HG03432 (cell line): ENCODE data around the gene PIGA.
A peak's percentile ranks its signal among the peaks of the same experiment; 100 is the strongest.
"Not testable (repeated sequence)": the region's sequence is repeated elsewhere in the genome, so short reads cannot be mapped to it uniquely, and the experiment has no call there.

Experiments
- ATAC-seq: cut with Tn5 transposase; IDR thresholded peaks from one replicate; pipeline ENCODE4 v1.9.1; 2021; ENCODE audit warnings: mild to moderate bottlenecking, moderate library complexity; ENCODE audit not compliant: unreplicated experiment

PIGA gene

DNA sequence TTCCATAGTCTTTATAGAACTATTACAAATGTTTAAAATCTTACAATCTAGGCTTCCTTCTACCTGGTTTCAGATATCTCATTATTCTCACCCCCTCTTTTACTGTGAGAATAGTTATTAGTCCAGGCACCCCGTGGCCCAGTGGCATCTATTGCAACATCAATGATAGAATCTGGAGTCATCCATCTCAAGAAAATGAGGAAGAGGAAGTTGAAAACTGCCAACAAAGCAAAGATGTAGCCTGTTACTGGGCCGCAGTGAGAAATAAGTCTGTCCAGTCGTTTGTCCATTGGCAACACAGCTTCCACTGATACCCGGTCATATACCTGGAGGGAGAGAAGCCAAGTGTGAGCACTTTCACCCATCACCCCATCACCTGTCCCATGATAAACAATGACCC lies 13.9 kb downstream of the PIGA start:
- no peak for ATAC-seq

DNA sequence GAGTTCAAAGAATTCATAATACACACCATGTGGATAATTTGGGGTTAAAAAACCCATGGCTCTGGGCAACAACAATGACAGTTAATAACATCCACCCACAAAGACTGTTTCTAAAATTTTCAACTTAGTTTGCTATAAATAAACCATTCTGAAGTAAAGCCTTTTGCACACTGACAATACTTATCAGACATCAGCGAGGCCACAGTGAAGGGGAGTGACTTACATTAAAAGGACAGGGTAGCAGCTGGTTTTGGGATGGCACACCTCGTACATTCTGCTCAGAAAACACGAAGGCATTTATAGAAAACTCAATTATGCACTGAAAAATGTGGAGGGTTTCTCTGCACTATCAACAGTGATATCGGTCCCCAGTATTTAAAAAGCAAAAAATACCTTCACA lies 15.0 kb downstream of the PIGA start:
- ATAC-seq, result no peak

DNA sequence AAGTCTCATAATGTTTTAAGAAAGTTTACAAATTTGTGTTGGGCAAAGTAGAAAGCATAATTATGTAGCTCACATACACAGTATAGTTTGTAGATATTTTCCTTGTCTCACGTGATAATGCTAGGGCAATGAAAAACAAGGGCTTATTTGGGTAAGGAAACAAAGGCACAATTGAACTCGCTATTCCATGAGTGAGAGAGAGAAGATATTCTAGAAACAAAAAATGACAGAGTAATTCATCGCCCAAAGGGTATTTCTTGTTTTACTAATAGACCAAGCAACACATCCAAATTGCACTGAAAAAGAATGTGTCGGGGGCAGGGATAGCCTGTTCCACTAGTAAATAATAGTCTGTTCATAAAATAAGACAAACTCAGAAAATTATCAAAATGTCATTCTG lies 16.2 kb downstream of the PIGA start:
- no peak for ATAC-seq

DNA sequence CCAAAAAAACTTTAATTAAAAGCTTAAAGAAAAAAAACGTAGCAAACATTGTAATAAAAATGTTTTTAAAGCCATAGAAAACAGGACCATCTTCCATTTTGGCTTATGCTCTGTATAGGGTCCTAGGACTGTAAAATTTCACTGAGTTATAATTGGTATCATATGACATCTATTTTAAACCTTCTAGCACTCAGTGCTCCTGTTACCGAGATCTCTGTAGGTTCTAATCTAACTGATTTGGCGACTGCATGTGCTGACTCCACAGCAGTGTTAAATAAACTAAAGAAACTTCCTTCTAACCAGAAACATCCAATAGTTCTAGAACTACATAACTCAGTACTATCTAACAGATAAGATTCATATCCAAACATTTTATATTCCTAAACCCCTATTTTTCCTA lies 19.8 kb downstream of the PIGA start, which contains the start of gene ASB11:
Gene ASB11, minus strand, starts transcription at position 132 of the 400 bp plus-strand sequence. Its CDS starts 35 bp downstream, at position 97.
- no peak for ATAC-seq

DNA sequence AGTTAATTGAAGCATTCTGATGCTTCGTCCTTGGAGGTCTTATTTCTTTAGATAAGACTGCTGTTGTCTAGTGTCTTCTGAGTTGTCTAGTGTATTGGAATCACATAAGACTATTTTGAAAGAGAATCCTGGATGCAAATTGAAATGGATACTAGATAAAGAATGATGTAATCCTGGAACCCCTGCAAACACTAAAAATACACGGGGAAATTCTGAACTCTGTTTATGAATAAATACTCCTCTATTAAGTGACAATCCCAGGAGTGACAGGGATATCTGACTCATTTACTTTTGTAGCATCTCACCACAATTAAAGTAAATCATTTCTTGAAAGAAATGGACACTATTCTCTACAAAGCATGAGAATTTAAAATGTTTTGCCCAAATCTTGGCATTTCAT lies 20.9 kb downstream of the PIGA start:
- no peak for ATAC-seq

DNA sequence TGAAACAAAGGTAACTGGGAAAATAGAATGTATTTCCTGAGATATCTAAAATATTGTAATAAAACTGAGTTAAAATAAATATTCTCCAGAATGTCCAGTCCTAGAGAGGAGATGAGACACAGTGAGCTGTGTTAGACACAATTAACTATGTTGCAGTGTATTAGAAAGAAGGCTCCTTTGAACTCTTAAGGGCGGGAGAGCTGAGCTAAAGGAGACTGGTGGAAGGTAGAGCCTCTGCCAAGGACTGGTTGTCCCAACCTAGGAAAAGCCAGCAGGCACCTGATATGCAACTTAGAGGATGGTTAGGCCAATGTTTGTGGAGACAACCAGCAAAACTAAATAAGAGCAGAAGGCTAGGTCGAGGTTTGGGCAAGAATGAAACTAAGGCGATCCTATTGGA lies 24.2 kb downstream of the PIGA start:
- ATAC-seq, result no peak

DNA sequence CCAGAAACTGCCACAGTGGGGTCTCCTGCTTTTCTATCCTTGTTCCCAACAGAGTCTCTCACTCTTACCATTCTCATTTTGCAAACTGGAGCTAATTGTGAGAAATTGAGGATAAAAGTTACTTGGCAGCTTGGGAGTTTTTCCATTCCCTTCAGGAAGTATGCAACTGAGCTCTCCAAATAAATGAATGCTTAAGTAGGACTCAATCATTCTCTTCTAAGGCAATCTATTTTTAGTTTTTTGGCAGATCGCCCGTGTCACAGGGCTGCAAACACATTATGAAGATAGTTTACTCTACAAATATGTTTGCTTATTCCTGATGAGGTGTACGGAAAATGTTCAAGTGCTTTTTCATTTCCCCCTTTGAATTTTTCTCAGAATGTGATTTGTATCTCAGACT lies 25.2 kb downstream of the PIGA start:
- no peak for ATAC-seq

DNA sequence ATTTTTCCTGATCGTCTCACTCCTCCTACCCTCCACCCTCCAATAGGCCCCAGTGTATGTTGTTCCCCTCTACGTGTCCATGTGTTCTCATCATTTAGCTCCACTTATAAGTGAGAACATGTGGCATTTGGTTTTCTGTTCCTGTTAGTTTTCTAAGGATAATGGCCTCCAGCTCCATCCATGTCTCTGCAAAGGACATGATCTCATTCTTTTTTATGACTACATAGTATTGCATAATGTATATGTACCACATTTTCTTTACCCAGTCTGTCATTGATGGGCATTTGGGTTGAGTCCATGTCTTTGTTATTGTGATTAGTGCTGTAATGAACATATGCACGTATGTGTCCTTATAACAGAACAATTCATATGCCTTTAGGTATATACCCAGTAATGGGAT lies 29.4 kb downstream of the PIGA start:
- not testable (repeated sequence) for ATAC-seq

DNA sequence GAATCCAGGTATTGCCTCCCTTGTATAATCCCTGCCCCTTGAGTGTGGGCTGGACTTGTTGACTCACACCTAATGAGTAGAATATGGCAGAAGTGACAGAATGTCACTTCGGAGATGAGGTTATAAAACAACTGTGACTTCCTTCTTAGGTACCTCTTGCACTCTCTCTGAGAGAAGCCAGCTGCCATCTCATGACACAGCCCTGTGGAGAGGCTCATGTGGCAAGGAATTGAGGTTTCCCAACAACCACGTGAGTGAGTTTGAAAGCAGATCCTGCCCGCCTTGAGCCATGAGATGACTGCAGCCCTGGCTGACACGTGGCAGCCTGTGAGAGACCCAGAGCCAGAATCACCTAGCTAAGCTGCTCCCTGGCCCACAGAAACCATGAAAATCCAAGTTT lies 33.4 kb downstream of the PIGA start:
- peak; percentile 85 for ATAC-seq

DNA sequence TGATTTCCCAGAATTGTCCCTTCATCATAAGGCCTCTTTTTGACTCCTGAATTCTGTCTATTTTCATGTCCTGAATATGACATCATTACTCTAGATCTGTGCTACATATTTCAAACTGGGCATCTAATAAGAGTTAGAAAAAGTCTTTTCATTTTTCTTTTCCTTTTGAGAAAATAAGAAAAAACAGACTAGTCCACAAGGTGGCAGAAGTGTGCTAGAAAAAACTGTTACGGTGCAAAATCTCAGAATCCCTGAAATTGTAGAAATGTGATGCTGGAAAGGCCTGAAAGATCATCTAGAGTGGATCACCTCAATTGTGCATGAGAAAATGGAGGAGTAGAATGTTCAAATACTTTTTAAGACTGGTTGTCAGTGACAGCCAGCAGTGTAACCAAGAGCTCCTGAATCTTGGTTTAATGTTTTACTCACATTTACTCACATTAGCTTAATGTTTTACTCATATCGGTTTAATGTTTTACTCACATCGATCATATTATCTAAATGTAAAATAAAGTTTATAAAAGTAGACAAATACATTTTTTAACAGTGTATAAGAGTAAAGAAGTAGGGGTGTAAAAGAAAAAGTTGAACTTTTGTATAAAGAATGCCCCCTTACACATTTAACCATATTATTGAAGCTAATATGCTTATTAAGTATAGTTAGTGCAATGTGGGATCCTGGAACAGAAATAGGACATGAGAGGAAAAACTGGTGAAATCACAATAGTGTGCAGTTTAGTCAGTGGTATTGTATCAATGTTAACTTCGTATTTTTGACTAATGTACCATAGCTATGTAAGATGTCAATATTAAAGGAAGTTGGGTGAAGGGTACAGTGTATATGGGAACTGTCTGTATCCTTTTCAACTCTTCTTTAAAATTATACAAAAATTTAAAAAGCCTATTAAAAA lies 35.1 kb downstream of the PIGA start:
- ATAC-seq, result no peak

DNA sequence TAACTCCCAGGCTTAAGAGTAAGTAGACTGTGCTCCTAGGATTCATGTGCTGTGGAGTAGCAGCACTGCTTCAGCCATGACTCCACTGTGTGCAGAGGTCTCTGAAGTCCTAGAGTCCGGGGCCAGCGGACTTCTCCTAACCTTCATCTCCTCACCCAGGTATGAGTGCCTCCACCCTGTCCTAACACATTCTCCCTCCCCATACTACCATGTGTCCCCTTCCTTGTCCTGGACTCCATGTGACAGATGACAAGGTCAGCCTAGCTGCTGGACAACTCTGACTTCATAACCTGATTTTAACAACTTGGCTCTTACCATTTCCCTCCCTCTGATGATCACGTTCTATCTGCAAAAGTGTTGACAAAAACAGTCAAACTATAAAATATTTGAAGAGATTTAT lies 36.5 kb downstream of the PIGA start:
- no peak for ATAC-seq

DNA sequence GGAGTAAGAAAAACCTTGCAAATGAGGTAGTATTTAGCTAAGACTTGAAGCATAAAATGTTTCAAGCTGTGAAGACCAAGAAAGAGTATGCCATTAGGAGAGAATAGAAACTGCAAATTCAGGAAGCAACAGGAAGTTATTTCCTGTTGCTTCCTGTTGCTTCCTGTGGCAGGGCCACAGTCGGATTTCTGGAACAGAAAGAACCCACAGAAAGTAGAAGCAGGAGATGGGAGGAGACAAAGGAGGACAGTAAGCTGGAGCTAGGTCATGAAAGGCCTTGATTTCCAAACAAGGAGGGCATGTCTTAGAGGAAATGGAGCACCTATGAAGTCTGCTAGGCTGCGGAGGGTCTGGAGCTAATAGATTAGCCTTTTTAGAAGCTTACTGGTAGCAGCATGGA lies 37.1 kb downstream of the PIGA start:
- ATAC-seq, result no peak

DNA sequence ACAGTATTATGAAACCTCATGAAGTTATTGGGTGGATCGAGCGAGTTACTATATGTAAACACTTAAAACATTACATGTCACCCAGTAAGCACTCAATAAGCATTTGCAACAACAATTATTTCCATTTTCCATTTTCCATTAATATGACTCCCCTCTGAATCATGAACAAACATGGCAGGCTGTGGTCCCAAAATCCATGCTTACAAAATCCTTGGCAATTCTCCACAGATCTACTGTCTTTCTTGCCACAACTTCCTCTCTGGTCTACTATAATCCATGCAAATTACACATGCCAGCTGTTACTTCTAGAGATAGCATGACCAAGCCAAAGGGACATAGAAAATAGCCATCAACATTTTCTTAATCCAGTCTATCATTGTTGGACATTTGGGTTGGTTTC lies 41.9 kb downstream of the PIGA start:
- no peak for ATAC-seq

DNA sequence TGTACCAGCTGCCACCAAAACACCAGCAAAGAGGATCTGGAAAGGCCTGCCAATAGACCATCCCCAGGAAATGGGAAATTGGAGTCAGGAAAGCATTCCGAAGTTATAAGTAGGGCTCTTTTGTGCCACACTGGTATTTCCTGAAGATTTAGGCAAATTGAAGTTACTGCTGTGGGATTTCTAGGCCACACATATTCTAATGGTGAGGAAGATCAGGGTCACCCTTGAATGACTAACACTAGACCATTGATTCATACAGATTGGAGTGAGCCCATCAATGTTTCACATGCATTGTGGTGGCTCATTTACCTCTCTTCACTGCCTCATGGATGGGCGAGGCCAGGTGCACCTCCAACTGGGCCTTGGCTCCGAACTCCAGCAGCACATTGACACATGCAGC lies 42.5 kb downstream of the PIGA start:
- no peak for ATAC-seq

DNA sequence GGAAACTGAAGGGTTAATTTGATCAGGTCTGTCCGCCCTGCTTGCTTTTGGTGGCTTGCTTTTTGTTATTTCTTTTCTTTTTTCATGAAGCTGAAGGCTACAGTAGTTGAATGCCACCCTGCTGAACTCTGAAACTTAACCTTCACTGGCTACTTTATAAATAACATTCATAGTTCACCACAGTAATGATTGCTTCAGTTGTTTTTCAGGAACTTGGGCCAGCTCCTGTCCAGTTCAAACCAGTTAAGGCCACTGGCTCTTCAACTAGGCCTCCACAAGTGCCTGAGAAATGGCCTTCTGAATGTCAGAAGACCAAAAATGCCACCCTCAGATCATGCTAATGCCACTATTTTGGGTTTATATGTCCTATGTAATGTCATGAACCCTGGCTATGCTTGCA lies 57.7 kb downstream of the PIGA start:
- no peak for ATAC-seq

DNA sequence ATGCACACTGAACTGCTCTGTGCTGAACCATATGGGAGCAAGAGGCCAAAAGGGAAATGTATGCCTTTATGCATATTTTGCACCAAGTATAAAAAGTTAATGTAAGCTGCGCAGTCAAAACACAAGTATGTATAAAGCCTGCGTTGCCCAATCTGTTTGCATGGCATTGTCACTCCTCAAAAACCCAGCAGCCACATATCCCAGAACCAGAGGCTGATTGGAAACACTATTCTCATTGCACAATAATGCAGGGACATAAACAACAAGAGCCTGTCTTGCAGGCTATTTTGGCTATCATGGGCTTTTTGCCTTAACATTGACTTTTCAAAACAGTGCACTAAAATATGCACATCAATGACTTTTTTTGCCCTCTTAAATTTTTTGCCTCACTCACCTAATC lies 60.4 kb downstream of the PIGA start:
- ATAC-seq, result no peak

DNA sequence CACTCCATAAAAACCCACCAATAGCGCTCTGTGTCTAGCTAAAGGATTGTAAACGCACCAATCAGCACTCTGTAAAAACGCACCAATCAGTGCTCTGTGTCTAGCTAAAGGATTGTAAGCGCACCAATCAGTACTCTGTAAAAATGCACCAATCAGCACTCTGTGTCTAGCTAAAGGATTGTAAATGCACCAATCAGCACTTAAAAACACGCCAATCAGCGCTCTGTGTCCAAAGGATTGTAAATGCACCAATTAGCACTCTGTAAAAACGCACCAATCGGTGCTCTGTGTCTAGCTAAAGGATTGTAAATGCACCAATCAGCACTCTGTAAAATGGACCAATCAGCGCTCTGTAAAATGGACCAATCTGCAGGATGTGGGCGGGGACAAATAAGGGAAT lies 62.0 kb downstream of the PIGA start:
- not testable (repeated sequence) for ATAC-seq

DNA sequence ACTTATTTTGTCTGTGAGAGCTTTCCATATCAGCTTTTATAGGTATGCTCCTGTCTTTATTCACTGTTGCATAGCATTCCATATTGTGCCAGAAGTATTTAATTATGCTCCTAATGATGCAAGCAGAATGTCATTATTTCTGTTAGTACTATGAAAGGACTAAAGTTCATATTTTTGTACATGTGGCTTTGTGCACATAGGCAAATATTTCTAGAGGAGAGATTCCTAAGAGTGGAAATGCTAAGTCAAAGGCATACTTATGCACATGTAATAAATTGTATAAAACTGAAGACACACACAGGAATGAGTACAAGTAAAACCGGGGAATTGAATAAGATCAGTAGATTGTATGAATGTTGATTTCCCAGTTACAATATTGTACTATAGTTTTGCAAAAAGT lies 63.6 kb downstream of the PIGA start:
- ATAC-seq, result no peak

DNA sequence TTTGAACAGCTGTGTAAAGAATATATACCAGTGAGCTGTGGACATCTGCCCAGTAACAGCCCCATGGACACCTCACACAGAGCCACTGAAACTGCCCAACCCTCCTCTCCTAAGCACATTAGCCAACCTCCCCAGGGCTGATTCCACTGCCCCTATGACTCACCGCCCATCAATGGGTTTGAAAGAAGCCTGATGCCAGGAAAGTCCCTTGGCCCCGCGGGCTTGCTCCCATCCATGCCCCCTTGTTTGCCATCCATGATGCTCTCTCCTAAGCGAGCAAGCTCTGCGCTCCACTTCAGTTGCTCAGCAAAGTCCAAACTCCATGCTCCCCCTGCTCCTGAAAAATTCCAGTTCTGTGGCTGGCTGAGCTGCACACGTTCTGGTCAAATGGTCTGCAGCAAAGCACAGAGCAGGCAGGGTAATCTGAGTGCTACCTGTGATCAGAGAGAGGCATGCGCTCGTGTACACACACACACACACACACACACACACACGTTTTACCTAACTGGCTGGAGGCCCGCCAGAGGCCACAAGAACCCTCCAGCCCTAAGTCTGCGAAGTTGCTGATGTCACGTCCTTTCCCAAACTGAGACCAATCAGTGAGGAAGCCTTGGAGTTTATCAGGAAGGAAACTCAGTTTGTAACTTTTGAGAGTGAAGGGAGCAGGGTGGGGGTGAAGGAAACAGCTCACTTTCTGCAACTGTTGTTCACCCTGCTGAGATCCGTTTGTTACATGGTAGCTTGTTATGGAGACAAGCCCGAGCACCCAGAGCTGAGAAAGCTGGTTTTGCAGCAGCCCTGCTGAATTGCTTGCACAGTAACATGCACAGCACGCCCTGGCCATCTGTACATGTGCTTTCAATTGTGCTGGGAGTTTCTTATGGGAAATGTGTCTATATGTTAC lies 65.5 kb downstream of the PIGA start, which contains the start of gene ASB9:
Gene ASB9, minus strand, starts transcription at position 466 of the 904 bp plus-strand sequence. Its CDS starts 209 bp downstream, at position 257.
- ATAC-seq, result peak; percentile 80
